ENCODE results near the gene TEAD1.

- TF ChIP-seq SIN3A (IDR thresholded peaks at IDR 0.05; ENCODE audit: borderline replicate concordance, insufficient read depth, low read depth, low read length): no peak
- no peak for TF ChIP-seq CTCF (IDR thresholded peaks at IDR 0.05)
These were observed 79.8 kb downstream of the TEAD1 start for GRCh38 chr11:12754021-12754420.
